Measurements from ENCODE around the gene ARPC3.
A peak's percentile ranks its signal among the peaks of the same experiment; 100 is the strongest.
"Not testable (repeated sequence)": the region's sequence is repeated elsewhere in the genome, so short reads cannot be mapped to it uniquely, and the experiment has no call there.

ARPC3 gene

DNA sequence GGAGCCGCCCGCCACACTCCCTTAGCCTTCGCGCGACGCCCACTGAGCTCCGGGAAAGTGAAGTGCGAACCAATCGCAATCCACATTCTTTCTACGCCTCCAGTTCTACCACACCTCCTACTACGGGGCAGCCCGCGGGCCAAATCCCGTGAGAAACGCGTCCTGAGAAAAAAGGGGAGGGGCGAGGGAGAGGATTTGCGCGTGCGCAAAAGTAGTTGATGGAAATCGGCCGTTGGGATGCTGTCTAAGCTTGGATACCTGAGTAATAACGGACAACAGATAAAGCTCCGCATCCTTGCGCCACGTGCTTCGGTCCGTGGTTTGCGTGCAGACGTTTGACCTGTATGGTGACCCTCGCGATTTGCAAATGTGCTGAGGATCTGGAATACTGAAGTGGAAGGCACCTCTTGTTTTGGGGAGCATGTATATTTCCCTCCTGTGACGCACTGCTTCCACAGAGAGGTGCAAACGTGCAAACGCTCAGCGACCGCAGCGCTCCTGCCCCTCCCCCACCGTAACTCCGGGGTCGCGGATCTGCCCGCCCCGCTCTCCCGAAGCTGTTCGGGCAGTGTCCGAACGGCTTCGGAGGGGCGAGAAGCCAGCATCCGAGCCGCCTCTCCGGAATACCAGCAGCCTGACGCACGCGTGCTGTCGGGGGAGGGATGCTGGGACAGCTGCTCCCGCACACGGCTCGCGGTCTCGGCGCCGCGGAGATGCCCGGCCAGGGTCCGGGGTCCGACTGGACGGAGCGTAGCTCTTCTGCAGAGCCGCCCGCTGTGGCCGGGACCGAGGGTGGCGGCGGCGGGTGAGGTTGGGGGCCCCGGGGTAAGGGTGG lies 18.3 kb upstream of the ARPC3 start, which contains the start of the genes FAM216A and GPN3:
TSS of gene FAM216A (plus strand) at position 632 of the 835 bp plus-strand sequence. CDS start at position 663, 31 bp downstream.
TSS of gene GPN3 (minus strand) at position 44 of the 835 bp plus-strand sequence. CDS start 54 bp downstream, outside the sequence.
- Histone ChIP-seq H3F3A (ENCODE audit: insufficient read depth, low read length) (no peaks in the 10 kb centered on the region), H2AFZ (ENCODE audit: low read length) (no peak within 1 kb of the TSS), H3K79me2 (ENCODE audit: insufficient read depth, low read length) (peaks cover 10% of the 10 kb centered on the region)

DNA sequence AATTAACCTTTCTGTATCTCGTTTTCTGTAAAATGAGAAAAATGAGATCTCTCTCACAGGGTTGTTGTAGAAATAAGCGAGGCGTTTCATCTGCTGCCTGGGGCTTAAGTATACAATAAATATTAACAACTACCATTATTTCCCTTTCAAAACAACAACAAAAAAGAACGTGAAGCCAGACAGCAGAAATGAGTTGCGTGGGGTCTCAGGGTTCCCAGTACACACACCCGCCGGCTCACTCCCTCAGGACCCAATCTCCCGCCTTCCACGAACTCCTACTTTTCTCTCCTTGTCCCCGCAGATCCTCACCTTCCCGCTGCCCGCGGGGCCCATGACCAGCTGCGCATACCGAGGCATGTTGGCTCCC lies 17.7 kb upstream of the ARPC3 start:
- H3K36me3 ChIP-seq (ENCODE audit: insufficient read depth, low read length) = peaks cover 8% of the 10 kb centered on the region; the same call in 1 of the 2 replicates
- no peaks in the 10 kb centered on the region for H3F3A ChIP-seq (ENCODE audit: insufficient read depth, low read length)
- H3K4me3 ChIP-seq (ENCODE audit: low read depth, low read length, poor library complexity, severe bottlenecking) = peak overlapping the region; percentile 93
- H3K9me2 ChIP-seq (ENCODE audit: low read depth, low read length) = no peaks in the 10 kb centered on the region
- no peaks in the 10 kb centered on the region for H3K9me3 ChIP-seq (ENCODE audit: low read length)
- H3K27ac ChIP-seq (ENCODE audit: low read depth, low read length, poor library complexity, severe bottlenecking) = no peak overlapping the region
- H3K4me2 ChIP-seq (ENCODE audit: low read length) = peak overlapping the region; percentile 77
- no peak overlapping the region for H2AFZ ChIP-seq (ENCODE audit: low read length)
- TF ChIP-seq, protein P1, sequence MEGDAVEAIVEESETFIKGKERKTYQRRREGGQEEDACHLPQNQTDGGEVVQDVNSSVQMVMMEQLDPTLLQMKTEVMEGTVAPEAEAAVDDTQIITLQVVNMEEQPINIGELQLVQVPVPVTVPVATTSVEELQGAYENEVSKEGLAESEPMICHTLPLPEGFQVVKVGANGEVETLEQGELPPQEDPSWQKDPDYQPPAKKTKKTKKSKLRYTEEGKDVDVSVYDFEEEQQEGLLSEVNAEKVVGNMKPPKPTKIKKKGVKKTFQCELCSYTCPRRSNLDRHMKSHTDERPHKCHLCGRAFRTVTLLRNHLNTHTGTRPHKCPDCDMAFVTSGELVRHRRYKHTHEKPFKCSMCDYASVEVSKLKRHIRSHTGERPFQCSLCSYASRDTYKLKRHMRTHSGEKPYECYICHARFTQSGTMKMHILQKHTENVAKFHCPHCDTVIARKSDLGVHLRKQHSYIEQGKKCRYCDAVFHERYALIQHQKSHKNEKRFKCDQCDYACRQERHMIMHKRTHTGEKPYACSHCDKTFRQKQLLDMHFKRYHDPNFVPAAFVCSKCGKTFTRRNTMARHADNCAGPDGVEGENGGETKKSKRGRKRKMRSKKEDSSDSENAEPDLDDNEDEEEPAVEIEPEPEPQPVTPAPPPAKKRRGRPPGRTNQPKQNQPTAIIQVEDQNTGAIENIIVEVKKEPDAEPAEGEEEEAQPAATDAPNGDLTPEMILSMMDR (IDR thresholded peaks at IDR 0.05; ENCODE audit: low read length) = no peak
- TF ChIP-seq EZH2 (IDR thresholded peaks at IDR 0.05; ENCODE audit: borderline replicate concordance, low read length) = no peak
- H4K20me1 ChIP-seq (ENCODE audit: insufficient read depth, low read length) = no peaks in the 10 kb centered on the region
- peak overlapping the region; percentile 99 for H3K9ac ChIP-seq (ENCODE audit: low read length)
- peaks cover 10% of the 10 kb centered on the region for H3K79me2 ChIP-seq (ENCODE audit: insufficient read depth, low read length)
- no peaks in the 10 kb centered on the region for H3K27me3 ChIP-seq (ENCODE audit: insufficient read depth, low read length)
- peaks cover 17% of the 10 kb centered on the region for H3K4me1 ChIP-seq (ENCODE audit: insufficient read depth, low read length, severe bottlenecking)

More for the DNA sequence above, 18.3 kb upstream of the ARPC3 start, which contains the start of the genes FAM216A and GPN3:
- H3K9ac ChIP-seq (ENCODE audit: low read length) = peak within 1 kb of the TSS; percentile 99
- no peaks in the 10 kb centered on the region for H3K9me3 ChIP-seq (ENCODE audit: low read length)
- H3K4me1 ChIP-seq (ENCODE audit: insufficient read depth, low read length, severe bottlenecking) = peaks cover 17% of the 10 kb centered on the region
- peak within 1 kb of the TSS; percentile 77 for H3K4me2 ChIP-seq (ENCODE audit: low read length)
- no peak for TF ChIP-seq EZH2 (IDR thresholded peaks at IDR 0.05; ENCODE audit: borderline replicate concordance, low read length)
- TF ChIP-seq, protein P1 (IDR thresholded peaks at IDR 0.05; ENCODE audit: low read length) = no peak
- H4K20me1 ChIP-seq (ENCODE audit: insufficient read depth, low read length) = no peaks in the 10 kb centered on the region
- peaks cover 8% of the 10 kb centered on the region; the same call in 1 of the 2 replicates for H3K36me3 ChIP-seq (ENCODE audit: insufficient read depth, low read length)
- no peaks in the 10 kb centered on the region for H3K9me2 ChIP-seq (ENCODE audit: low read depth, low read length)
- no peaks in the 10 kb centered on the region for H3K27me3 ChIP-seq (ENCODE audit: insufficient read depth, low read length)
- peak within 1 kb of the TSS; percentile 93 for H3K4me3 ChIP-seq (ENCODE audit: low read depth, low read length, poor library complexity, severe bottlenecking)
- H3K27ac ChIP-seq (ENCODE audit: low read depth, low read length, poor library complexity, severe bottlenecking) = peak within 1 kb of the TSS; percentile 91

DNA sequence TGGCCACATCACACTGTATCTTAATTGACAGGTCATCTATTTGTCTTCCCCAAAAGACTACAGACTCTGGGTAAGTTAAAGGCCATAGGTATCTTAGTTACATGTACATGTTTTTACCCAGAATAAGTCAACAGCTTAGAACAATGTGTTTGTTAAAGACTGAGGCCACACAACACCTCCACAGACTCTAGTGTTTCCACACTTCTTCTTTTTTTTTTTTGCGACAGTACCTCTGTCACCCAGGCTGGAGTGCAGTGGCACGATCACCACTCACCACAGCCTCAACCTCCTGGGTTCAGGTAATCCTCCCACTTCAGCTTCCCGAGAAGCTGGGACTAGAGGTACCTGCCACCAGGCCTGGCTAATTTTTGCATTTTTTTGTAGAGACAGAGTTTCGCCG lies 16.7 kb upstream of the ARPC3 start:
- H2AFZ ChIP-seq (ENCODE audit: low read length) = no peak overlapping the region
- no peaks in the 10 kb centered on the region for H4K20me1 ChIP-seq (ENCODE audit: insufficient read depth, low read length)

DNA sequence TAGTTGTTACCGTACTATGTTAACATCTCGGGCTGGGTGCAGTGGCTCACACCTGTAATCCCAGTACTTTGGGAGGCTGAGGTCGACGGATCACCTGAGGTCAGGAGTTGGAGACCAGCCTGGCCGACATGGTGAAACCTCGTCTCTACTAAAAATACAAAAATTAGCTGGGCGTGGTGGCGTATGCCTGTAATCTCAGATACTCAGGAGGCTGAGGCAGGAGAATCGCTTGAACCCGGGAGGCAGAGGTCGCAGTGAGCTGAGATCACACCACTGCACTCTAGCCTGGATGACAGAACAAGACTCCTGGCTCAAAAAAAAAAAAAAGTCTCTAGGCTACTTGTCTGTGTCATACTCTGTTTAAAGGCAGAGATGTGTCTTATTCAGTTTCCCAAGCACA lies 15.6 kb upstream of the ARPC3 start:
- not testable (repeated sequence) for H3K79me2 ChIP-seq (ENCODE audit: insufficient read depth, low read length); H3K36me3 ChIP-seq (ENCODE audit: insufficient read depth, low read length); H4K20me1 ChIP-seq (ENCODE audit: insufficient read depth, low read length); H3K27me3 ChIP-seq (ENCODE audit: insufficient read depth, low read length); H3K9me3 ChIP-seq (ENCODE audit: low read length); H3K4me3 ChIP-seq (ENCODE audit: low read depth, low read length, poor library complexity, severe bottlenecking); H3K27ac ChIP-seq (ENCODE audit: low read depth, low read length, poor library complexity, severe bottlenecking); H3K9ac ChIP-seq (ENCODE audit: low read length); H2AFZ ChIP-seq (ENCODE audit: low read length); H3K9me2 ChIP-seq (ENCODE audit: low read depth, low read length); H3F3A ChIP-seq (ENCODE audit: insufficient read depth, low read length); H3K4me2 ChIP-seq (ENCODE audit: low read length)
- H3K4me1 ChIP-seq (ENCODE audit: insufficient read depth, low read length, severe bottlenecking) = peaks cover 17% of the 10 kb centered on the region

More for the DNA sequence above, 16.7 kb upstream of the ARPC3 start:
- Histone ChIP-seq H3K79me2 (ENCODE audit: insufficient read depth, low read length) (peaks cover 10% of the 10 kb centered on the region), H3K9me2 (ENCODE audit: low read depth, low read length) (no peaks in the 10 kb centered on the region), H3K4me2 (ENCODE audit: low read length) (peak overlapping the region; percentile 77), H3K9me3 (ENCODE audit: low read length) (no peaks in the 10 kb centered on the region), H3K36me3 (ENCODE audit: insufficient read depth, low read length) (peaks cover 8% of the 10 kb centered on the region; the same call in 1 of the 2 replicates), H3K4me1 (ENCODE audit: insufficient read depth, low read length, severe bottlenecking) (peaks cover 17% of the 10 kb centered on the region), H3F3A (ENCODE audit: insufficient read depth, low read length) (no peaks in the 10 kb centered on the region), H3K4me3 (ENCODE audit: low read depth, low read length, poor library complexity, severe bottlenecking) (peak overlapping the region; percentile 93), H3K27ac (ENCODE audit: low read depth, low read length, poor library complexity, severe bottlenecking) (no peak overlapping the region), H3K9ac (ENCODE audit: low read length) (peak overlapping the region; percentile 99; the same call in 1 of the 2 replicates), H3K27me3 (ENCODE audit: insufficient read depth, low read length) (no peaks in the 10 kb centered on the region)
- TF ChIP-seq, protein P1 (IDR thresholded peaks at IDR 0.05; ENCODE audit: low read length) = no peak
- no peak for TF ChIP-seq EZH2 (IDR thresholded peaks at IDR 0.05; ENCODE audit: borderline replicate concordance, low read length)

Data from OCI-LY1 (cell line).